Hepatocyte (in vitro differentiated cells): ENCODE data around the gene FGGY. TPM values are rescaled to one million over a fixed set of nuclear protein-coding genes. Genes with fewer than 3 reads are reported as not detected.
A peak's percentile ranks its signal among the peaks of the same experiment; 100 is the strongest.

ENCODE experiments used
- DNase-seq: peaks from one replicate; pipeline ENCODE4 v3.0.0-alpha.2; 2016; ENCODE audit warnings: low spot score
- H2AFZ ChIP-seq: fragments of 200-600 bp; sonication (generic); 2 replicates; pipeline ENCODE4 v1.6.0; 2016; ENCODE audit warnings: antibody characterized with exemption, mild to moderate bottlenecking
- H3K27ac ChIP-seq: fragments of 200-600 bp; sonication (generic); 2 replicates; pipeline ENCODE4 v1.5.1; 2016; ENCODE audit warnings: mild to moderate bottlenecking
- H3K27me3 ChIP-seq: fragments of 200-600 bp; sonication (generic); 2 replicates; pipeline ENCODE4 v1.6.1; 2016
- H3K36me3 ChIP-seq: fragments of 200-600 bp; sonication (generic); replicated peaks from 2 replicates; pipeline ENCODE4 v1.5.1; 2016; ENCODE audit warnings: low read depth; ENCODE audit not compliant: insufficient read depth
- H3K4me1 ChIP-seq: fragments of 200-600 bp; sonication (generic); 2 replicates; pipeline ENCODE4 v1.5.1; 2016; ENCODE audit warnings: mild to moderate bottlenecking, moderate library complexity; ENCODE audit not compliant: insufficient read depth
- H3K4me2 ChIP-seq: fragments of 200-600 bp; sonication (generic); 2 replicates; pipeline ENCODE4 v1.6.0; 2016
- H3K4me3 ChIP-seq: fragments of 200-600 bp; sonication (generic); 2 replicates; pipeline ENCODE4 v1.5.1; 2016; ENCODE audit warnings: mild to moderate bottlenecking
- H3K79me2 ChIP-seq: fragments of 200-600 bp; sonication (generic); 2 replicates; pipeline ENCODE4 v1.6.0; 2017; ENCODE audit warnings: mild to moderate bottlenecking
- H3K9me2 ChIP-seq: fragments of 200-600 bp; sonication (generic); replicated peaks from 2 replicates; pipeline ENCODE4 v1.6.0; 2017; ENCODE audit warnings: mild to moderate bottlenecking; ENCODE audit not compliant: insufficient read depth
- H3K9me3 ChIP-seq: fragments of 200-600 bp; sonication (generic); 2 replicates; pipeline ENCODE4 v1.5.1; 2016; ENCODE audit warnings: low read depth, mild to moderate bottlenecking
- H4K20me1 ChIP-seq: fragments of 200-600 bp; sonication (generic); 2 replicates; pipeline ENCODE4 v1.6.0; 2016; ENCODE audit warnings: mild to moderate bottlenecking; ENCODE audit not compliant: insufficient read depth, poor library complexity, severe bottlenecking
- CTCF ChIP-seq: fragments of 200-600 bp; sonication (generic); IDR thresholded peaks from 2 replicates; pipeline ENCODE4 v1.5.1; 2016; ENCODE audit warnings: antibody characterized with exemption, mild to moderate bottlenecking; ENCODE audit not compliant: poor library complexity
- EZH2 ChIP-seq: fragments of 200-600 bp; sonication (generic); IDR thresholded peaks from 2 replicates; pipeline ENCODE4 v1.6.1; 2016; ENCODE audit warnings: antibody characterized with exemption, mild to moderate bottlenecking, borderline replicate concordance
- EZH2phosphoT487 ChIP-seq: fragments of 200-600 bp; sonication (generic); IDR thresholded peaks from one replicate; pipeline ENCODE4 v1.6.1; 2018; ENCODE audit warnings: antibody characterized with exemption, mild to moderate bottlenecking, low read depth, moderate library complexity; ENCODE audit not compliant: unreplicated experiment, severe bottlenecking
- whole genome bisulfite sequencing: methylation state at CpG from one replicate; pipeline ENCODE4 v1.1.6; 2016; ENCODE audit warnings: low lambda C conversion rate; ENCODE audit errors: missing lambda C conversion rate; 5-methylcytosine and 5-hydroxymethylcytosine counted together
- polyA plus RNA-seq: library from polyadenylated mRNA; unstranded; fragments of >200 nt; fragmentation: Nextera tagmentation; extraction: Ambion mirVana; gene quantifications from 2 replicates; pipeline ENCODE4 v1.2.1, GENCODE V29; 2016
- total RNA-seq: library from RNA; depleted of rRNA; stranded (reverse); fragments of >200 nt; gene quantifications from 2 replicates; pipeline ENCODE4 v1.2.3, GENCODE V29; 2014

Gene FGGY
- total and polyA plus RNA-seq, 2 experiments from 2014 or later, result 18.0 to 20.6 TPM

- DNase-seq, result no peak
- no peaks in the 10 kb centered on the region for H3K9me3 ChIP-seq
- no peak overlapping the region for H2AFZ ChIP-seq
- H4K20me1 ChIP-seq, result no peaks in the 10 kb centered on the region
- H3K4me3 ChIP-seq, result no peak overlapping the region
- H3K4me2 ChIP-seq, result peak overlapping the region; percentile 1
- WGBS, result 50% methylated on average over 9 of the region's 9 CpGs
- H3K79me2 ChIP-seq, result no peaks in the 10 kb centered on the region
- no peaks in the 10 kb centered on the region for H3K9me2 ChIP-seq
- H3K4me1 ChIP-seq, result peaks cover 19% of the 10 kb centered on the region
- TF ChIP-seq EZH2phosphoT487 (no peak), CTCF (no peak), EZH2 (no peak)
- no peaks in the 10 kb centered on the region for H3K27me3 ChIP-seq
- H3K36me3 ChIP-seq, result no peaks in the 10 kb centered on the region
- peak overlapping the region; percentile 31 for H3K27ac ChIP-seq
These were observed 469.4 kb downstream of the FGGY start for GRCh38 chr1:59766227-59766855.

- peak overlapping the region; percentile 31 for H3K27ac ChIP-seq
- H3K4me3 ChIP-seq, result no peak overlapping the region
- H3K4me1 ChIP-seq, result peaks cover 19% of the 10 kb centered on the region
- no peak for DNase-seq
- no peak overlapping the region for H3K4me2 ChIP-seq
- H3K79me2 ChIP-seq, result no peaks in the 10 kb centered on the region
- H2AFZ ChIP-seq, result no peak overlapping the region
- no peak for TF ChIP-seq EZH2phosphoT487
- no peak for TF ChIP-seq CTCF
- no peak for TF ChIP-seq EZH2
- H4K20me1 ChIP-seq, result no peaks in the 10 kb centered on the region
- H3K9me2 ChIP-seq, result no peaks in the 10 kb centered on the region
- 39% methylated on average over 2 of the region's 2 CpGs for WGBS
- H3K9me3 ChIP-seq, result no peaks in the 10 kb centered on the region
- H3K36me3 ChIP-seq, result no peaks in the 10 kb centered on the region
- H3K27me3 ChIP-seq, result no peaks in the 10 kb centered on the region
These were observed 470.2 kb downstream of the FGGY start for GRCh38 chr1:59767119-59767518.

DNA sequence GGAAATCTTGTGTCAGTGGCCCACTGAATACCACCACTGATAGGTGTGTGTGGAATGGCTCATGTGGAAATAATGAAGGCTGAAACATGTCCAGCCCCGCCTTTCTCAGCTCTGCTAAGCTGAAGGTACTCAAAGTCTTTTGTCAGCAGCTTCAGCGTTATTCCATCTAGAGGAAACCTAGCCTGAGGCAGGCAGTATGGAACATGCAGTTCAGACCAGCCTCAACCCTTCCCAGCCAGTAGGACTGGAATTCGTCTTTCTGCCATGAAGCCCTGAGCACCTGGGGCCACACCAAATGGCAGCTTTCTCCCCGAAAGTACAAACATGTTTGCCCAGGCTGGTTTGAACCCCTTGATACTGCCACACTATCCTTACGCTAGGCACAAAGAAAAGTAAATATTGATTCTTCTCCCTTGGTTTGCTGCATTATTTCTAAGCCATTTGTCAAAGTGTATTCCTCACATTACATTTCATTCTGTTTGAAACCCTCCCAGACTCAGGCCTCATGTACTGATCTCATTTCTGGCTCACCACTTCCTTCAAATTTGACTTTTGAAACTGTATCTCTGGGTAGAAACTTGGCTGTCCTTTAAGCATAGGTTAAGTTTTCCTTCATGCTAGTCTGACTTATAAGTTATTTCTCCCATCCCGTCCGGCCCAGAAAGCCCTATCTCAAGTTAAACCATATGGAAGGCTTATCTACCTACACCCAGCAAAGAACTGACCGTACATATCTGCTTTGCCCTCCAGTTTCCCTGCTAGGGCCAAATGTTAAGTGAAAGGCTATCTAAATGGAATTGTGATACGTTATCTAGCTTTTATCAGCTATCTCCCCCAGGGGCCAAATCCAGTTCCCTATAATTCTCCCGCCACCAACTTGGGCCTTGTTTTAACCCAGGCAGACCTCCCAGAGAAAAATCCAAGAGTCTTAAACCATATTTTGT is 472.2 kb downstream of the FGGY start:
- H3K27ac ChIP-seq, result peak overlapping the region; percentile 30
- 63% methylated on average over 10 of the region's 10 CpGs for WGBS
- peaks cover 19% of the 10 kb centered on the region for H3K4me1 ChIP-seq

More for the DNA sequence above, 472.2 kb downstream of the FGGY start:
- no peaks in the 10 kb centered on the region for H3K9me3 ChIP-seq
- no peaks in the 10 kb centered on the region for H3K79me2 ChIP-seq
- no peaks in the 10 kb centered on the region for H3K9me2 ChIP-seq
- no peaks in the 10 kb centered on the region for H3K36me3 ChIP-seq
- no peaks in the 10 kb centered on the region for H4K20me1 ChIP-seq
- TF ChIP-seq EZH2, result no peak
- no peak for TF ChIP-seq CTCF
- TF ChIP-seq EZH2phosphoT487, result no peak
- H2AFZ ChIP-seq, result no peak overlapping the region
- H3K4me2 ChIP-seq, result no peak overlapping the region
- no peaks in the 10 kb centered on the region for H3K27me3 ChIP-seq
- no peak for DNase-seq
- no peak overlapping the region for H3K4me3 ChIP-seq
